ENCODE measurements around the gene ST6GALNAC4. TPM values are rescaled to one million over a fixed set of nuclear protein-coding genes. Genes with fewer than 3 reads are reported as not detected.

Gene ST6GALNAC4
- total RNA-seq, 1 experiment from 2014 or later, result 13.2 TPM

GRCh38 chr9:127873223-127873691 is 43.6 kb downstream of the ST6GALNAC4 start:
- ChIA-PET POLR2A (no interaction called here), CTCF (interaction anchor here (0.6 to 1.6 kb wide), 2 partner anchors 138 to 152 kb away, joined by 3 to 5 read pairs; partner anchors contain the start of gene TOR2A)
- intact Hi-C loops (cut with micrococcal nuclease; ENCODE audit: unreplicated experiment), result loop anchor here (5.0 kb wide), 1 partner anchor 44 kb away; the partner anchor contains the start of gene ST6GALNAC4
- no peaks in the 10 kb centered on the region for H3K9me3 ChIP-seq
- no peaks in the 10 kb centered on the region for H3K27me3 Mint-ChIP-seq (ENCODE audit: insufficient read depth, unreplicated experiment)
- no TSS peak for BruUV-seq (replicated peaks)
- H3K9me3 Mint-ChIP-seq (ENCODE audit: unreplicated experiment), result no peaks in the 10 kb centered on the region
- peaks cover 7% of the 10 kb centered on the region for H3K36me3 Mint-ChIP-seq (ENCODE audit: insufficient read depth, unreplicated experiment)
- no peak for TF ChIP-seq CTCF (IDR thresholded peaks at IDR 0.05; ENCODE audit: insufficient read depth in 1 of 2, low read depth in 1 of 2, low read length in 1 of 2, severe bottlenecking in 1 of 2, unreplicated experiment in 1 of 2)
- DNase-seq, result no peak
- H3K27ac Mint-ChIP-seq (ENCODE audit: unreplicated experiment), result no peak overlapping the region
- no peaks in the 10 kb centered on the region for H3K27me3 ChIP-seq (replicated peaks; ENCODE audit: control insufficient read depth, insufficient read depth, low read length)
- H3K4me3 ChIP-seq (ENCODE audit: low read depth, low read length), result no peak overlapping the region
- H3K36me3 ChIP-seq (ENCODE audit: control insufficient read depth, insufficient read depth, low read length), result no peaks in the 10 kb centered on the region
- peaks cover 8% of the 10 kb centered on the region; the same call in 1 of the 2 replicates for H3K4me1 ChIP-seq
- peaks cover 4% of the 10 kb centered on the region for H3K4me1 Mint-ChIP-seq (ENCODE audit: low read depth, unreplicated experiment)
- no peak overlapping the region for H3K4me3 Mint-ChIP-seq (ENCODE audit: unreplicated experiment)

GRCh38 chr9:127872369-127873222 is 44.2 kb downstream of the ST6GALNAC4 start:
- CTCF ChIA-PET, result interaction anchor here (0.6 to 1.6 kb wide), 2 partner anchors 138 to 151 kb away, joined by 3 to 5 read pairs; partner anchors contain the start of gene TOR2A
- no peak for TF ChIP-seq CTCF (IDR thresholded peaks at IDR 0.05; ENCODE audit: insufficient read depth in 1 of 2, low read depth in 1 of 2, low read length in 1 of 2, severe bottlenecking in 1 of 2, unreplicated experiment in 1 of 2)
- peaks cover 4% of the 10 kb centered on the region for H3K4me1 Mint-ChIP-seq (ENCODE audit: low read depth, unreplicated experiment)
- no TSS peak for BruUV-seq (replicated peaks)
- no peaks in the 10 kb centered on the region for H3K27me3 Mint-ChIP-seq (ENCODE audit: insufficient read depth, unreplicated experiment)
- intact Hi-C loops (cut with micrococcal nuclease; ENCODE audit: unreplicated experiment), result loop anchor here (5.0 kb wide), 1 partner anchor 45 kb away; the partner anchor contains the start of gene ST6GALNAC4
- no peaks in the 10 kb centered on the region for H3K9me3 ChIP-seq
- H3K4me3 ChIP-seq (ENCODE audit: low read depth, low read length), result no peak overlapping the region
- H3K4me1 ChIP-seq, result 0 out of 2 replicates have a peak, but pooled peaks cover 3% of the 10 kb centered on the region
- no peak overlapping the region for H3K27ac Mint-ChIP-seq (ENCODE audit: unreplicated experiment)
- H3K36me3 Mint-ChIP-seq (ENCODE audit: insufficient read depth, unreplicated experiment), result peaks cover 7% of the 10 kb centered on the region
- no peaks in the 10 kb centered on the region for H3K9me3 Mint-ChIP-seq (ENCODE audit: unreplicated experiment)
- POLR2A ChIA-PET, result interaction anchor here (0.5 kb wide), 1 partner anchor 49 kb away, joined by 6 read pairs; no protein-coding TSS in a partner anchor
- no peak for DNase-seq
- H3K36me3 ChIP-seq (ENCODE audit: control insufficient read depth, insufficient read depth, low read length), result no peaks in the 10 kb centered on the region
- no peak overlapping the region for H3K4me3 Mint-ChIP-seq (ENCODE audit: unreplicated experiment)
- H3K27me3 ChIP-seq (replicated peaks; ENCODE audit: control insufficient read depth, insufficient read depth, low read length), result no peaks in the 10 kb centered on the region

GRCh38 chr9:127871531-127871930 is 45.3 kb downstream of the ST6GALNAC4 start:
- no peak for TF ChIP-seq CTCF (IDR thresholded peaks at IDR 0.05; ENCODE audit: insufficient read depth in 1 of 2, low read depth in 1 of 2, low read length in 1 of 2, severe bottlenecking in 1 of 2, unreplicated experiment in 1 of 2)
- POLR2A ChIA-PET, result no interaction called here
- peaks cover 4% of the 10 kb centered on the region for H3K4me1 Mint-ChIP-seq (ENCODE audit: low read depth, unreplicated experiment)
- no peak overlapping the region for H3K4me3 Mint-ChIP-seq (ENCODE audit: unreplicated experiment)
- CTCF ChIA-PET, result interaction anchor here (0.6 kb wide), 1 partner anchor 86 kb away, joined by 6 read pairs; the partner anchor contains the start of gene CDK9
- Histone ChIP-seq H3K4me1 (no peaks in the 10 kb centered on the region), H3K27me3 (replicated peaks; ENCODE audit: control insufficient read depth, insufficient read depth, low read length) (no peaks in the 10 kb centered on the region), H3K4me3 (ENCODE audit: low read depth, low read length) (no peak overlapping the region), H3K36me3 (ENCODE audit: control insufficient read depth, insufficient read depth, low read length) (no peaks in the 10 kb centered on the region), H3K9me3 (no peaks in the 10 kb centered on the region)
- intact Hi-C loops (cut with micrococcal nuclease; ENCODE audit: unreplicated experiment), result loop anchor here (2.0 to 5.0 kb wide), 3 partner anchors 46 to 281 kb away; partner anchors contain the start of genes FPGS and ST6GALNAC4
- no peaks in the 10 kb centered on the region for H3K27me3 Mint-ChIP-seq (ENCODE audit: insufficient read depth, unreplicated experiment)
- H3K36me3 Mint-ChIP-seq (ENCODE audit: insufficient read depth, unreplicated experiment), result no peaks in the 10 kb centered on the region
- no peaks in the 10 kb centered on the region for H3K9me3 Mint-ChIP-seq (ENCODE audit: unreplicated experiment)
- DNase-seq, result no peak
- BruUV-seq (replicated peaks), result no TSS peak
- H3K27ac Mint-ChIP-seq (ENCODE audit: unreplicated experiment), result no peak overlapping the region

All from Caco-2 (cell line).